Activated naive CD8-positive, alpha-beta T cell (primary cell): ENCODE measurements around the gene SEPTIN12.
A peak's percentile ranks its signal among the peaks of the same experiment; 100 is the strongest.

Experiments
- H3K27ac Mint-ChIP-seq: one replicate; pipeline ENCODE4 v1.8.0; 2021; ENCODE audit warnings: mixed read lengths
- H3K27me3 Mint-ChIP-seq: one replicate; pipeline ENCODE4 v1.8.0; 2021; ENCODE audit warnings: mixed read lengths
- H3K36me3 Mint-ChIP-seq: one replicate; pipeline ENCODE4 v1.8.0; 2021; ENCODE audit warnings: mixed read lengths
- H3K4me1 Mint-ChIP-seq: one replicate; pipeline ENCODE4 v1.8.0; 2021; ENCODE audit warnings: low read depth, mixed read lengths
- H3K4me3 Mint-ChIP-seq: one replicate; pipeline ENCODE4 v1.8.0; 2021; ENCODE audit warnings: mild to moderate bottlenecking, mixed read lengths
- H3K9me3 Mint-ChIP-seq: one replicate; pipeline ENCODE4 v1.8.0; 2021; ENCODE audit warnings: low read depth, mixed read lengths

Gene SEPTIN12, protein sequence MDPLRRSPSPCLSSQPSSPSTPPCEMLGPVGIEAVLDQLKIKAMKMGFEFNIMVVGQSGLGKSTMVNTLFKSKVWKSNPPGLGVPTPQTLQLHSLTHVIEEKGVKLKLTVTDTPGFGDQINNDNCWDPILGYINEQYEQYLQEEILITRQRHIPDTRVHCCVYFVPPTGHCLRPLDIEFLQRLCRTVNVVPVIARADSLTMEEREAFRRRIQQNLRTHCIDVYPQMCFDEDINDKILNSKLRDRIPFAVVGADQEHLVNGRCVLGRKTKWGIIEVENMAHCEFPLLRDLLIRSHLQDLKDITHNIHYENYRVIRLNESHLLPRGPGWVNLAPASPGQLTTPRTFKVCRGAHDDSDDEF

DNA sequence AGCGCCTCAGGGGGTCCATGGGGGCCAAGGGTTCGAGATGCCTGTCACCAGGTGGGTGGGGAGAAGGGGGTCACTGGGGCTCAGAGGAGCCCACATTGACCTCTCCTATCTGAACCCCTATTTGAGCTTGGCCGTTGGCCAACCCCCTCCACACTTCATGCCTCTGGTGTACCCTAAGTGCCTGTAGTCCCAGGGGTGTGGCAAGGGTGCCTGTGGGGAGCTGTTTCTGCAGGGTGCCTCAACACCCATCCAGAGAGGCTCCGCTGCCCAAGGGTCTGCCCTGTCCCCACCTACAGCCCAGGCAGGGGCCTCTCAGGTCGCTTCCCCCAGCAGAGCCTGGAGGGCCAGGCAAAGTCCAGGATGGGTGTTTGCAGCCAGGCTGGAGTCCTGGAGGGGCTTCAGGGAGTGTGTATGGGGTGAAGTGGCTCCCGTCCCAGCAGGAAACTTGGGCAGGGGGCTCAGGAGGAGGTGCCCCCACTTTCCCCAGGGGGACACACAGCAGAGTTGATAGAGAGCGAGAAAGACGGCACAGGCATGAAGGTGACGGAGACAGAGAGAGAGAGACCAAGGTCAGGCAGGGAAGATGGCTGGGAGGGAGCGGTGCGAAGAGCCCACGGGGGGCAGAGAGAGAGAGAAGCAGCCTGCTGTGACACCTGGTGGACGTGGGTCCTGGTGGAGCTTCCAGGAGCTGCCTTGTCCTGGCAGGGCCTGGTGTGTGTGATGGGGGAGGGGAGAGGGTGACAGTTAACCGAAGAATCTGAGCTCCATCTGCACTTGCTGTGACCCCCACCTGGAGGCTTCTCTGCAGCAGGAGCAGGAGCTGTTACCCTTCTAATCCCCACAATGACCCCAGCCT lies at the start of gene SEPTIN12:
TSS of gene SEPTIN12 (minus strand) at position 719 of the 856 bp plus-strand sequence. CDS start at position 19, 700 bp downstream.
- H3K36me3 Mint-ChIP-seq: no peaks in the 10 kb centered on the region

DNA sequence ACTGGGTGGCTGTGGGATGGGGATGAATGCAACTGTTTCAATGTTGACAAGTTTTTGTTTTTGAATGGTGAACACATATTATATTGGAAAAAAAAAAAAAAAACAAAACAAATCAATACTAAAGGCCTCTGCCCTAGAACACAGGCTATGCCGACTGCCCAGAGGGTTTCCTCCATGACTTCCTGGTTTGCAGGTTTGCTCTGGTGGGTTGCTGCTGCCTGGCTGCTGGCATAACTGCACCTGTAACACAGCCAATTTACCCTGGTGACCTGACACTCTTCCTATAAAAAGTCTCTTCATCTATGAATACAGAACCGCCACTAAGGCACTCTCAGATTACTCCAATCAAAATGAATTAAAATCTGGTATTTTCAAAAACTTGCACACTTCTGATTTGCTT lies 48.6 kb upstream of the SEPTIN12 start:
- Mint-ChIP-seq H3K36me3 (no peaks in the 10 kb centered on the region), H3K4me3 (no peak overlapping the region), H3K9me3 (no peaks in the 10 kb centered on the region), H3K27me3 (no peaks in the 10 kb centered on the region), H3K4me1 (peaks cover 18% of the 10 kb centered on the region), H3K27ac (no peak overlapping the region)

More for the DNA sequence above, at the start of gene SEPTIN12:
- no peaks in the 10 kb centered on the region for H3K27me3 Mint-ChIP-seq
- no peak within 1 kb of the TSS for H3K27ac Mint-ChIP-seq
- H3K9me3 Mint-ChIP-seq: no peaks in the 10 kb centered on the region
- no peak within 1 kb of the TSS for H3K4me3 Mint-ChIP-seq
- no peaks in the 10 kb centered on the region for H3K4me1 Mint-ChIP-seq

- H3K36me3 Mint-ChIP-seq: peaks cover 4% of the 10 kb centered on the region
- H3K27me3 Mint-ChIP-seq: no peaks in the 10 kb centered on the region
- H3K4me3 Mint-ChIP-seq: no peak overlapping the region
- peaks cover 12% of the 10 kb centered on the region for H3K4me1 Mint-ChIP-seq
- H3K9me3 Mint-ChIP-seq: no peaks in the 10 kb centered on the region
- no peak overlapping the region for H3K27ac Mint-ChIP-seq
Measured at GRCh38 chr16:4833584-4833983, 45.4 kb upstream of the SEPTIN12 start.

DNA sequence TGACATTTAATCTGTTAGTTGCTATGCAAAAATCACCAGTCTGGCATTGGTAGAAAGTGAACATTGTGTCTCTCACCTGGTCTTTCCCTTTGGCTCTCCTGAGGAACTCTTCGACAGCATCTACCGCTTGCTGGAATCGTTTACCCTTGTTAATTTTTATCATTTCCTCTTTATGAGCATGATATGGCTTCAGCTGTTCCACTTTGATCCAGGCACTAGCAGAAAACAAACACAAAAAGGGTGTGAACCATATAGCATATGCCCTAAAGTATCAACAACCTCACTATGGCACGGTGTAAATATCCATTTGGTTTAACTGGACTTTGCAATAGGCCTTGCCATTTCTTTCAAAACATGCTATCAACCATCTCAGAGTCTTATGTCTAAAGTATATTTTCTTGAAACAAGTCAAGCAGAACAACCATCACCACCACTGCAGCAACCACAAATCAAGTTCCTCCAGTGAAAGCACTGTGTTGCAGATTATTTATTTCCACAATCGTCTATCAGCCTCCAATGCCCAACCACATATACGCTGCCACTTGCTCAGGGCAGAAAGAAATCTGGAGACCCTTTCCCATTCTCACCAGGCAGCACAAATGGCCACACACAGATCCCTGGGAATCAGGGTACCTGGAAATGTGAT lies 44.7 kb upstream of the SEPTIN12 start:
- H3K4me1 Mint-ChIP-seq: peaks cover 12% of the 10 kb centered on the region
- no peaks in the 10 kb centered on the region for H3K9me3 Mint-ChIP-seq
- H3K36me3 Mint-ChIP-seq: peaks cover 4% of the 10 kb centered on the region
- H3K27me3 Mint-ChIP-seq: no peaks in the 10 kb centered on the region
- H3K27ac Mint-ChIP-seq: no peak overlapping the region
- no peak overlapping the region for H3K4me3 Mint-ChIP-seq

DNA sequence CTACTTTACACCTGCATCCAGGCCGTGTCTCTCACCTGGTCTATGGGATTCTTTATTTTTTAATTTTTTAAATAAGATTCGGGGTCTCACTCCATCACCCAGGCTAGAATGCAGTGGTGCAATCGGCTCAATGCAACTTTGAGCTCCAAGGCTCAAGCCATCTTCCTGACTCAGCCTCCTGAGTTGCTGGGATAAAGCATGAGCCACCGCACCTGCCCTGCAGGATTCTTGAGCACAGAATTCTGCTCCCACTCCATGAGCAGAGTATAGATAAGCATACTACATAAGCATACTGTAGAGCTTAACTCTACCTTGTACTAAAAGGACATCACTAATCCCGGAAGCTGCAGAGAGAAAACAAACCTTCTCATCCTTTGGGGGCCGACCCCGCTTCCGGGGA lies 43.5 kb upstream of the SEPTIN12 start:
- peaks cover 4% of the 10 kb centered on the region for H3K36me3 Mint-ChIP-seq
- H3K27ac Mint-ChIP-seq: no peak overlapping the region
- H3K4me1 Mint-ChIP-seq: peaks cover 12% of the 10 kb centered on the region
- no peaks in the 10 kb centered on the region for H3K27me3 Mint-ChIP-seq
- no peak overlapping the region for H3K4me3 Mint-ChIP-seq
- no peaks in the 10 kb centered on the region for H3K9me3 Mint-ChIP-seq

GRCh38 chr16:4830408-4830807 lies 42.3 kb upstream of the SEPTIN12 start:
- Mint-ChIP-seq H3K4me1 (peaks cover 12% of the 10 kb centered on the region), H3K36me3 (peaks cover 4% of the 10 kb centered on the region), H3K27ac (peak overlapping the region; percentile 41), H3K4me3 (no peak overlapping the region), H3K9me3 (no peaks in the 10 kb centered on the region), H3K27me3 (no peaks in the 10 kb centered on the region)

GRCh38 chr16:4828567-4829321 lies 40.6 kb upstream of the SEPTIN12 start:
- Mint-ChIP-seq H3K36me3 (peaks cover 8% of the 10 kb centered on the region), H3K27ac (no peak overlapping the region), H3K4me1 (peaks cover 10% of the 10 kb centered on the region), H3K27me3 (no peaks in the 10 kb centered on the region), H3K4me3 (no peak overlapping the region), H3K9me3 (no peaks in the 10 kb centered on the region)

DNA sequence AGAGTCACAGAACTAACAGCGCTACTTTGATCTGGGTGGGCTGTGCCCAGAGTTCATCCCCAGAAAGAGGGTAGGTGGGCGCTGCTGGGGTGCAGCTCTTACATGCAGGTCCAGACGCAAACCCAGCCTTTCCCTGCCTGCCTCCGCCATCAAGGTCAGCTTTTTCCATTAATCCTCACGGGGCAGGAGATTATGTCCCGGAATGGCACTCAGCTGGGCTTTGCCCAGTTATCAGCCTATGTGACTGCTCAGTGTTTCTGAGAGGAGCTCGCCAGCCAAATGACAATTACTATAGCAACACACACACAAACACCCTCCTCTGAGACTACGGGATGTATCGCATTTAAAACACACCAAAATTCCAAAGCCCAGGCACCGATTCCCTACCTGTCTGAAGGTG lies 38.8 kb upstream of the SEPTIN12 start:
- H3K4me1 Mint-ChIP-seq: peaks cover 2% of the 10 kb centered on the region
- no peaks in the 10 kb centered on the region for H3K27me3 Mint-ChIP-seq
- peaks cover 8% of the 10 kb centered on the region for H3K36me3 Mint-ChIP-seq
- no peaks in the 10 kb centered on the region for H3K9me3 Mint-ChIP-seq
- no peak overlapping the region for H3K27ac Mint-ChIP-seq
- H3K4me3 Mint-ChIP-seq: no peak overlapping the region

- Mint-ChIP-seq H3K27me3 (no peaks in the 10 kb centered on the region), H3K36me3 (peaks cover 8% of the 10 kb centered on the region), H3K27ac (no peak overlapping the region), H3K4me1 (peaks cover 2% of the 10 kb centered on the region), H3K9me3 (no peaks in the 10 kb centered on the region), H3K4me3 (no peak overlapping the region)
Measured at GRCh38 chr16:4826526-4826925, 38.4 kb upstream of the SEPTIN12 start.

DNA sequence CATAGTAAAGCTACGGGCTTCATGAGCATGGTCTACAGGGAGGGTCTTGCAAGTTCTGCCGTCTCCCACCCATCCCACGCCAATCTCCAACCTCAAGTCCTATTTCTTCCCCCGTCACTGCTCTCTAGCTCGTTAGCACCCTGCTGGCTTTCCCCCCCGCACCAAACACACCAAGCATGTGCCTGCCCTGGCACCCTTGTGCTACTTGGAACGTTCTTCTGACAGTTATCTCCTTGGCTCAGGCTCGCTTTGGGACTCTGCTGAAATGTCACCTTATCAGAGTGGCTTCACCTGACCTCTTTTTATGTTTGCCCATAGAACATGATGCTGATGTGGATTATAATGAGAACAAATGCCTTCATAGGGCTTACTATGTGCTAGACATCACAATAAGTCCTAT lies 37.1 kb upstream of the SEPTIN12 start:
- H3K36me3 Mint-ChIP-seq: peaks cover 4% of the 10 kb centered on the region
- H3K27ac Mint-ChIP-seq: no peak overlapping the region
- peaks cover 2% of the 10 kb centered on the region for H3K4me1 Mint-ChIP-seq
- no peaks in the 10 kb centered on the region for H3K27me3 Mint-ChIP-seq
- no peak overlapping the region for H3K4me3 Mint-ChIP-seq
- no peaks in the 10 kb centered on the region for H3K9me3 Mint-ChIP-seq

GRCh38 chr16:4820652-4821051 lies 32.5 kb upstream of the SEPTIN12 start:
- Mint-ChIP-seq H3K36me3 (peaks cover 9% of the 10 kb centered on the region), H3K27ac (no peak overlapping the region), H3K4me3 (no peak overlapping the region), H3K4me1 (peaks cover 2% of the 10 kb centered on the region), H3K9me3 (no peaks in the 10 kb centered on the region), H3K27me3 (no peaks in the 10 kb centered on the region)

GRCh38 chr16:4814542-4815173 lies 26.5 kb upstream of the SEPTIN12 start:
- H3K27ac Mint-ChIP-seq: no peak overlapping the region
- peaks cover 8% of the 10 kb centered on the region for H3K36me3 Mint-ChIP-seq
- H3K27me3 Mint-ChIP-seq: no peaks in the 10 kb centered on the region
- no peaks in the 10 kb centered on the region for H3K9me3 Mint-ChIP-seq
- H3K4me1 Mint-ChIP-seq: no peaks in the 10 kb centered on the region
- no peak overlapping the region for H3K4me3 Mint-ChIP-seq

- Mint-ChIP-seq H3K4me3 (no peak overlapping the region), H3K27ac (no peak overlapping the region), H3K4me1 (no peaks in the 10 kb centered on the region), H3K9me3 (no peaks in the 10 kb centered on the region), H3K27me3 (no peaks in the 10 kb centered on the region), H3K36me3 (peaks cover 8% of the 10 kb centered on the region)
Measured at GRCh38 chr16:4814046-4814445, 25.9 kb upstream of the SEPTIN12 start.
